Measurements from ENCODE around the gene BICDL2.

DNA sequence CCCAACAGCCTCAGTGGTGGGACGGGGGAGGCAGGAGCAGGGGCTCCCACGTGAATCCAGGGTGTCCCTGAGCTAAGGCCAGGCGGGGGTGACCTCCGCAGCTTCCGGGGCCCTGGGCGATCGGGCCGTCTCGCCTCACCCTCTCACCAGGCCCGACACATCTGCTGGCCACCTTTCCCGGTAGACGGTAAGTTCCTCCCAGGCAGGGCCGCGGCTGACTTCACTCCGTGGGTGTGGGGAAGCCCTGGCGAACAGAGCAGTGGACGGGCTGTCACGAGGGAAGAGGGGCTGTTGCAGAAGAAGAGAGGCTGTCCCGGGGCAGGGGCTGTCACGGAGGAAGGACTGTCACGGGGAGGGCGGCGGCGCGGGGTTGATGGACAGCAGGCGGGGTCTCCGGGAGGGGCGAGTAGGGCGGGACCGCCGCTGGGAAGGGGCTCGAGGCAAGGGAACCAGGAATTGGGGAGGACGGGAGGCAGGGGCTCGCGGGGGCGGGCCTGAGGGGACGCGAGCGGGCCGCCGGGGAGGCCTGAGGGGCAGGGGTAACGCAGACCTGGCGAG, 57.0 kb downstream of the BICDL2 start:
- TF ChIP-seq TAF1 (IDR thresholded peaks at IDR 0.05; ENCODE audit: borderline replicate concordance, insufficient read depth, low read length) = 0 out of 2 replicates have a peak, but pooled peaks have one; percentile 31
- TF ChIP-seq POLR2AphosphoS5 (IDR thresholded peaks at IDR 0.05; ENCODE audit: low read depth, low read length) = no peak
- TF ChIP-seq, protein P1, sequence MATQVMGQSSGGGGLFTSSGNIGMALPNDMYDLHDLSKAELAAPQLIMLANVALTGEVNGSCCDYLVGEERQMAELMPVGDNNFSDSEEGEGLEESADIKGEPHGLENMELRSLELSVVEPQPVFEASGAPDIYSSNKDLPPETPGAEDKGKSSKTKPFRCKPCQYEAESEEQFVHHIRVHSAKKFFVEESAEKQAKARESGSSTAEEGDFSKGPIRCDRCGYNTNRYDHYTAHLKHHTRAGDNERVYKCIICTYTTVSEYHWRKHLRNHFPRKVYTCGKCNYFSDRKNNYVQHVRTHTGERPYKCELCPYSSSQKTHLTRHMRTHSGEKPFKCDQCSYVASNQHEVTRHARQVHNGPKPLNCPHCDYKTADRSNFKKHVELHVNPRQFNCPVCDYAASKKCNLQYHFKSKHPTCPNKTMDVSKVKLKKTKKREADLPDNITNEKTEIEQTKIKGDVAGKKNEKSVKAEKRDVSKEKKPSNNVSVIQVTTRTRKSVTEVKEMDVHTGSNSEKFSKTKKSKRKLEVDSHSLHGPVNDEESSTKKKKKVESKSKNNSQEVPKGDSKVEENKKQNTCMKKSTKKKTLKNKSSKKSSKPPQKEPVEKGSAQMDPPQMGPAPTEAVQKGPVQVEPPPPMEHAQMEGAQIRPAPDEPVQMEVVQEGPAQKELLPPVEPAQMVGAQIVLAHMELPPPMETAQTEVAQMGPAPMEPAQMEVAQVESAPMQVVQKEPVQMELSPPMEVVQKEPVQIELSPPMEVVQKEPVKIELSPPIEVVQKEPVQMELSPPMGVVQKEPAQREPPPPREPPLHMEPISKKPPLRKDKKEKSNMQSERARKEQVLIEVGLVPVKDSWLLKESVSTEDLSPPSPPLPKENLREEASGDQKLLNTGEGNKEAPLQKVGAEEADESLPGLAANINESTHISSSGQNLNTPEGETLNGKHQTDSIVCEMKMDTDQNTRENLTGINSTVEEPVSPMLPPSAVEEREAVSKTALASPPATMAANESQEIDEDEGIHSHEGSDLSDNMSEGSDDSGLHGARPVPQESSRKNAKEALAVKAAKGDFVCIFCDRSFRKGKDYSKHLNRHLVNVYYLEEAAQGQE (IDR thresholded peaks at IDR 0.05; ENCODE audit: insufficient read depth in 1 of 2, low read depth in 2 of 2, low read length in 2 of 2) = no peak
- TF ChIP-seq SIN3A (IDR thresholded peaks at IDR 0.05; ENCODE audit: borderline replicate concordance, insufficient read depth, low read length) = no peak
- no peak for TF ChIP-seq FOXP2 (optimal IDR thresholded peaks at IDR 0.05; ENCODE audit: borderline replicate concordance, extremely low read depth, extremely low read length, insufficient read depth)

Data from PFSK-1 (cell line).